Measurements from ENCODE around the gene ZFHX3. TPM values are rescaled to one million over a fixed set of nuclear protein-coding genes. Genes with fewer than 3 reads are reported as not detected.

Gene ZFHX3
- total RNA-seq, 4 donors from 2014 or later = 36.3 to 44.0 (median 38.1) TPM

- Histone ChIP-seq H3K4me3 (no peak overlapping the region), H3K27ac (peak overlapping the region in 1 of 4 donors; percentile 57), H3K27me3 (no peaks in the 10 kb centered on the region), H3K4me1 (peaks cover 0 to 40% (median 0%) of the 10 kb centered on the region in 4 donors), H3K36me3 (no peaks in the 10 kb centered on the region), H3K9me3 (no peaks in the 10 kb centered on the region)
- 40 to 49% methylated on average over 8 of the region's 8 CpGs for WGBS, 2 donors
- TF ChIP-seq CTCF (IDR thresholded peaks at IDR 0.05) = no peak
- TF ChIP-seq POLR2A (IDR thresholded peaks at IDR 0.05) = no peak
- no peak for TF ChIP-seq EP300 (IDR thresholded peaks at IDR 0.05)
- peak; percentile 35 to 50 for DNase-seq (ENCODE audit: low spot score in 2 of 2)
These were observed 171.7 kb downstream of the ZFHX3 start for GRCh38 chr16:72876221-72876620.

GRCh38 chr16:72875291-72876031 lies 172.5 kb downstream of the ZFHX3 start:
- WGBS, 2 donors = 72% methylated on average over 11 to 12 of the region's 12 CpGs
- Histone ChIP-seq H3K4me1 (peaks cover 0 to 35% (median 0%) of the 10 kb centered on the region in 4 donors), H3K36me3 (no peaks in the 10 kb centered on the region), H3K9me3 (no peaks in the 10 kb centered on the region), H3K27me3 (no peaks in the 10 kb centered on the region), H3K27ac (no peak overlapping the region), H3K4me3 (no peak overlapping the region)
- no peak for DNase-seq (ENCODE audit: low spot score in 2 of 2)
- TF ChIP-seq EP300 (IDR thresholded peaks at IDR 0.05) (no peak), CTCF (IDR thresholded peaks at IDR 0.05) (no peak), POLR2A (IDR thresholded peaks at IDR 0.05) (no peak)

GRCh38 chr16:72873853-72874252 lies 174.1 kb downstream of the ZFHX3 start:
- 93 to 94% methylated on average over 8 of the region's 8 CpGs for WGBS, 2 donors
- H3K27ac ChIP-seq = no peak overlapping the region

GRCh38 chr16:72873044-72873443 lies 174.9 kb downstream of the ZFHX3 start:
- Histone ChIP-seq H3K36me3 (no peaks in the 10 kb centered on the region), H3K27ac (no peak overlapping the region), H3K4me1 (peaks cover 0 to 27% (median 0%) of the 10 kb centered on the region in 4 donors), H3K4me3 (no peak overlapping the region), H3K27me3 (no peaks in the 10 kb centered on the region), H3K9me3 (no peaks in the 10 kb centered on the region)
- 64 to 65% methylated on average over 5 of the region's 5 CpGs for WGBS, 2 donors
- no peak for DNase-seq (ENCODE audit: low spot score in 2 of 2)
- no peak for TF ChIP-seq POLR2A (IDR thresholded peaks at IDR 0.05)
- no peak for TF ChIP-seq EP300 (IDR thresholded peaks at IDR 0.05)
- no peak for TF ChIP-seq CTCF (IDR thresholded peaks at IDR 0.05)

More at GRCh38 chr16:72873853-72874252, 174.1 kb downstream of the ZFHX3 start:
- Histone ChIP-seq H3K27me3 (no peaks in the 10 kb centered on the region), H3K9me3 (no peaks in the 10 kb centered on the region), H3K4me1 (peaks cover 0 to 35% (median 0%) of the 10 kb centered on the region in 4 donors), H3K36me3 (no peaks in the 10 kb centered on the region), H3K4me3 (no peak overlapping the region)
- DNase-seq (ENCODE audit: low spot score in 2 of 2) = no peak
- no peak for TF ChIP-seq POLR2A (IDR thresholded peaks at IDR 0.05)
- TF ChIP-seq EP300 (IDR thresholded peaks at IDR 0.05) = no peak
- TF ChIP-seq CTCF (IDR thresholded peaks at IDR 0.05) = no peak

GRCh38 chr16:72865835-72866234 lies 182.1 kb downstream of the ZFHX3 start:
- no peak for DNase-seq (ENCODE audit: low spot score in 2 of 2)
- Histone ChIP-seq H3K27me3 (no peaks in the 10 kb centered on the region), H3K36me3 (peaks cover 0 to 16% (median 0%) of the 10 kb centered on the region in 3 donors), H3K27ac (no peak overlapping the region), H3K4me1 (peaks cover 0 to 6% (median 0%) of the 10 kb centered on the region in 4 donors), H3K9me3 (no peaks in the 10 kb centered on the region), H3K4me3 (no peak overlapping the region)
- TF ChIP-seq POLR2A (IDR thresholded peaks at IDR 0.05) (no peak), EP300 (IDR thresholded peaks at IDR 0.05) (no peak), CTCF (IDR thresholded peaks at IDR 0.05) (no peak)
- WGBS, 2 donors = 45 to 46% methylated on average over 7 of the region's 7 CpGs

Data from tibial nerve (tissue), 4 donors.